Astrocyte of the hippocampus (primary cell): ENCODE data around the gene LGSN.
"Not testable (repeated sequence)": the region's sequence is repeated elsewhere in the genome, so short reads cannot be mapped to it uniquely, and the experiment has no call there.

ENCODE experiments used
- DNase-seq: peaks from one replicate; pipeline ENCODE4 v3.0.0; 2011; ENCODE audit warnings: low read depth, low spot score

The LGSN gene

GRCh38 chr6:63319939-63320338, at the start of gene LGSN:
TSS of gene LGSN (minus strand) at chr6:63319983. CDS start at chr6:63319943, 40 bp downstream.
- no peak for DNase-seq

- DNase-seq = no peak
Observed at GRCh38 chr6:63368347-63368746, 48.6 kb upstream of the LGSN start.

GRCh38 chr6:63362500-63363120, 42.8 kb upstream of the LGSN start:
- DNase-seq = not testable (repeated sequence)

- not testable (repeated sequence) for DNase-seq
Observed at GRCh38 chr6:63357384-63357783, 37.6 kb upstream of the LGSN start.

- DNase-seq = no peak
Observed at GRCh38 chr6:63355632-63356031, 35.8 kb upstream of the LGSN start.

- no peak for DNase-seq
Observed at GRCh38 chr6:63353286-63353630, 33.5 kb upstream of the LGSN start.

- DNase-seq = peak; percentile 31
Observed at GRCh38 chr6:63352544-63353285, 32.9 kb upstream of the LGSN start.

- DNase-seq = peak; percentile 14
Observed at GRCh38 chr6:63352069-63352543, 32.3 kb upstream of the LGSN start.

GRCh38 chr6:63349401-63349800, 29.6 kb upstream of the LGSN start:
- DNase-seq = peak; percentile 3

GRCh38 chr6:63348836-63349235, 29.1 kb upstream of the LGSN start:
- no peak for DNase-seq

- DNase-seq = peak; percentile 18
Observed at GRCh38 chr6:63347599-63347998, 27.8 kb upstream of the LGSN start.

GRCh38 chr6:63346217-63346835, 26.5 kb upstream of the LGSN start:
- DNase-seq = no peak

GRCh38 chr6:63340351-63340750, 20.6 kb upstream of the LGSN start:
- no peak for DNase-seq

- DNase-seq = not testable (repeated sequence)
Observed at GRCh38 chr6:63334652-63335051, 14.9 kb upstream of the LGSN start.

GRCh38 chr6:63333440-63333839, 13.7 kb upstream of the LGSN start:
- no peak for DNase-seq

- not testable (repeated sequence) for DNase-seq
Observed at GRCh38 chr6:63326630-63327029, 6.8 kb upstream of the LGSN start.

GRCh38 chr6:63322981-63323380, 3.2 kb upstream of the LGSN start:
- DNase-seq = no peak

GRCh38 chr6:63321821-63322220, 2.0 kb upstream of the LGSN start:
- no peak for DNase-seq

GRCh38 chr6:63317641-63318040, 2.1 kb downstream of the LGSN start:
- DNase-seq = no peak

GRCh38 chr6:63316113-63316512, 3.7 kb downstream of the LGSN start:
- DNase-seq = no peak

GRCh38 chr6:63313111-63313510, 6.7 kb downstream of the LGSN start:
- no peak for DNase-seq

GRCh38 chr6:63307581-63308246, 12.1 kb downstream of the LGSN start:
- peak; percentile 3 for DNase-seq
